PC-3 (cell line): ENCODE measurements around the gene P2RY1. TPM values are rescaled to one million over a fixed set of nuclear protein-coding genes. Genes with fewer than 3 reads are reported as not detected.
A peak's percentile ranks its signal among the peaks of the same experiment; 100 is the strongest.
"Not testable (repeated sequence)": the region's sequence is repeated elsewhere in the genome, so short reads cannot be mapped to it uniquely, and the experiment has no call there.

Experiments used
- ATAC-seq: fragments of 200-7000 bp; cut with Tn5 transposase; 2 replicates; pipeline ENCODE4 v1.9.1; 2020; ENCODE audit warnings: mild to moderate bottlenecking, moderate library complexity
- BruUV-seq: library from RNA; stranded (reverse); fragments of 400-500 nt; replicated peaks from 2 replicates; lab custom pipeline; 2021; lab: Mats Ljungman, UMichigan
- CTCF ChIA-PET: fragments of 300-600 bp; sonication (Branson Sonifier 250); formaldehyde crosslinking; loops from one replicate; lab custom pipeline; 2022; ENCODE audit warnings: antibody characterized with exemption; lab: Charles Lee
- POLR2A ChIA-PET: fragments of 300-600 bp; sonication (Branson Sonifier 250); formaldehyde crosslinking; loops from one replicate; lab custom pipeline; 2022; ENCODE audit warnings: antibody characterized with exemption; ENCODE audit not compliant: unreplicated experiment; lab: Charles Lee
- DNase-seq: peaks from one replicate; pipeline ENCODE4 v3.0.0-alpha.2; 2015
- H2AFZ ChIP-seq: fragments of 300-600 bp; sonication (generic); 2 replicates; pipeline ENCODE4 v1.6.0; 2016; ENCODE audit warnings: antibody characterized with exemption, low read length
- H3F3A ChIP-seq: fragments of 300-600 bp; sonication (generic); one replicate; pipeline ENCODE4 v1.6.0; 2017; ENCODE audit warnings: antibody characterized with exemption, low read length, control low read depth, mild to moderate bottlenecking; ENCODE audit not compliant: unreplicated experiment
- H3K27ac ChIP-seq: fragments of 300-600 bp; sonication (generic); 2 replicates; pipeline ENCODE4 v1.5.1; 2016; ENCODE audit warnings: mild to moderate bottlenecking, low read length
- H3K27me3 ChIP-seq: fragments of 300-600 bp; sonication (generic); 2 replicates; pipeline ENCODE4 v1.6.1; 2016; ENCODE audit warnings: low read length, mixed read lengths
- H3K36me3 ChIP-seq: fragments of 300-600 bp; sonication (generic); 2 replicates; pipeline ENCODE4 v1.6.1; 2016; ENCODE audit warnings: low read depth, mixed run types, low read length, mixed read lengths
- H3K4me1 ChIP-seq: fragments of 300-600 bp; sonication (generic); 2 replicates; pipeline ENCODE4 v1.5.1; 2016; ENCODE audit warnings: low read length; ENCODE audit not compliant: insufficient read depth
- H3K4me2 ChIP-seq: fragments of 300-600 bp; sonication (generic); 2 replicates; pipeline ENCODE4 v1.6.0; 2016; ENCODE audit warnings: low read length
- H3K4me3 ChIP-seq: fragments of 300-600 bp; sonication (generic); 2 replicates; pipeline ENCODE4 v1.5.1; 2016; ENCODE audit warnings: mild to moderate bottlenecking, low read length, mixed read lengths
- H3K79me2 ChIP-seq: fragments of 300-600 bp; sonication (generic); 2 replicates; pipeline ENCODE4 v1.6.1; 2017; ENCODE audit warnings: low read length, mixed read lengths
- H3K9ac ChIP-seq: fragments of 300-600 bp; sonication (generic); 2 replicates; pipeline ENCODE4 v1.6.0; 2016; ENCODE audit warnings: mild to moderate bottlenecking, low read length
- H3K9me2 ChIP-seq: fragments of 300-600 bp; sonication (generic); replicated peaks from 2 replicates; pipeline ENCODE4 v1.6.1; 2016; ENCODE audit warnings: mixed run types, low read length, mixed read lengths
- H3K9me3 ChIP-seq: fragments of 300-600 bp; sonication (generic); 2 replicates; pipeline ENCODE4 v1.6.1; 2016; ENCODE audit warnings: low read length, mixed read lengths
- H4K20me1 ChIP-seq: fragments of 300-600 bp; sonication (generic); 2 replicates; pipeline ENCODE4 v1.6.1; 2016; ENCODE audit warnings: low read length, mixed read lengths
- EZH2 ChIP-seq: fragments of 300-600 bp; sonication (generic); IDR thresholded peaks from one replicate; pipeline ENCODE4 v1.6.1; 2017; ENCODE audit warnings: antibody characterized with exemption, mild to moderate bottlenecking, low read length; ENCODE audit not compliant: unreplicated experiment
- EZH2phosphoT487 ChIP-seq: fragments of 300-600 bp; sonication (generic); IDR thresholded peaks from 2 replicates; pipeline ENCODE4 v1.6.1; 2018; ENCODE audit warnings: mild to moderate bottlenecking, antibody characterized with exemption, low read length, borderline replicate concordance
- intact Hi-C: fragments of 100-400 bp; cut with micrococcal nuclease; formaldehyde crosslinking; loops from 2 replicates; pipeline ENCODE4 v1.9.0; 2023
- total RNA-seq: library from RNA; depleted of rRNA; stranded (reverse); fragments of >200 nt; gene quantifications from 2 replicates; pipeline ENCODE4 v1.2.3, GENCODE V29; 2014
- TF ChIP-seq, protein P1 (sequence below): fragments of 300-600 bp; sonication (generic); conservative IDR thresholded peaks from 2 replicates; pipeline ENCODE4 v1.5.1; 2017; ENCODE audit warnings: antibody characterized with exemption, low read depth, mild to moderate bottlenecking, low read length

P2RY1 gene
- total RNA-seq, 1 experiment from 2014 or later = 0.29 TPM

DNA sequence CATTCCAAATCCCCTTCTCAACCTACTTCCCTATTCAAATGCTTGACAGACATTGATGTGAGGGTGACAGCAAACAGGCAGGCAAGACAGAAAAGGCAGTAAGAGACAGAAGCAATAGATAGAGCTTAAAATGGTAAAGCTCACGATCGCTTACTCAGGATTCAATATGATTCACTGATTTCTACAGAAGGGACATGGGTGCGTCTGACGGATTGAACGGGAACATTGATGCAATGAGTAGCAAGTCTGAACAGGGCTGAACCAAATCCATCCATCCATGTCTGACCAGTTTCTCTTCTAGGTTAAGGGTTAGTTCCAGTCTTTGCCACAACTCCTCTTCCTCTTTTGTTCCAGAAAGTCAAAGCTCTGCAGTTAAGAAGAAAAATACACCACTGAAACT lies 35.1 kb downstream of the P2RY1 start:
- no peaks in the 10 kb centered on the region for H3F3A ChIP-seq
- no peaks in the 10 kb centered on the region for H3K9me2 ChIP-seq
- H3K9me3 ChIP-seq = no peaks in the 10 kb centered on the region
- 0 out of 2 replicates have a peak, but pooled peaks cover 8% of the 10 kb centered on the region for H3K27me3 ChIP-seq
- H3K4me3 ChIP-seq = no peak overlapping the region
- H3K4me2 ChIP-seq = no peak overlapping the region
- H3K9ac ChIP-seq = no peak overlapping the region
- no peaks in the 10 kb centered on the region for H3K79me2 ChIP-seq
- H3K27ac ChIP-seq = no peak overlapping the region
- intact Hi-C loops = loop anchor here (10.0 kb wide), 1 partner anchor 275 kb away; no protein-coding TSS in a partner anchor
- H2AFZ ChIP-seq = no peak overlapping the region
- H3K4me1 ChIP-seq = 0 out of 2 replicates have a peak, but pooled peaks cover 4% of the 10 kb centered on the region
- DNase-seq (no peak), ATAC-seq (no peak)
- H4K20me1 ChIP-seq = no peaks in the 10 kb centered on the region
- no TSS peak for BruUV-seq
- TF ChIP-seq EZH2phosphoT487 (no peak), EZH2 (no peak)
- TF ChIP-seq, protein P1, sequence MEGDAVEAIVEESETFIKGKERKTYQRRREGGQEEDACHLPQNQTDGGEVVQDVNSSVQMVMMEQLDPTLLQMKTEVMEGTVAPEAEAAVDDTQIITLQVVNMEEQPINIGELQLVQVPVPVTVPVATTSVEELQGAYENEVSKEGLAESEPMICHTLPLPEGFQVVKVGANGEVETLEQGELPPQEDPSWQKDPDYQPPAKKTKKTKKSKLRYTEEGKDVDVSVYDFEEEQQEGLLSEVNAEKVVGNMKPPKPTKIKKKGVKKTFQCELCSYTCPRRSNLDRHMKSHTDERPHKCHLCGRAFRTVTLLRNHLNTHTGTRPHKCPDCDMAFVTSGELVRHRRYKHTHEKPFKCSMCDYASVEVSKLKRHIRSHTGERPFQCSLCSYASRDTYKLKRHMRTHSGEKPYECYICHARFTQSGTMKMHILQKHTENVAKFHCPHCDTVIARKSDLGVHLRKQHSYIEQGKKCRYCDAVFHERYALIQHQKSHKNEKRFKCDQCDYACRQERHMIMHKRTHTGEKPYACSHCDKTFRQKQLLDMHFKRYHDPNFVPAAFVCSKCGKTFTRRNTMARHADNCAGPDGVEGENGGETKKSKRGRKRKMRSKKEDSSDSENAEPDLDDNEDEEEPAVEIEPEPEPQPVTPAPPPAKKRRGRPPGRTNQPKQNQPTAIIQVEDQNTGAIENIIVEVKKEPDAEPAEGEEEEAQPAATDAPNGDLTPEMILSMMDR = no peak
- no peaks in the 10 kb centered on the region for H3K36me3 ChIP-seq
- CTCF ChIA-PET = no interaction called here
- POLR2A ChIA-PET = no interaction called here

DNA sequence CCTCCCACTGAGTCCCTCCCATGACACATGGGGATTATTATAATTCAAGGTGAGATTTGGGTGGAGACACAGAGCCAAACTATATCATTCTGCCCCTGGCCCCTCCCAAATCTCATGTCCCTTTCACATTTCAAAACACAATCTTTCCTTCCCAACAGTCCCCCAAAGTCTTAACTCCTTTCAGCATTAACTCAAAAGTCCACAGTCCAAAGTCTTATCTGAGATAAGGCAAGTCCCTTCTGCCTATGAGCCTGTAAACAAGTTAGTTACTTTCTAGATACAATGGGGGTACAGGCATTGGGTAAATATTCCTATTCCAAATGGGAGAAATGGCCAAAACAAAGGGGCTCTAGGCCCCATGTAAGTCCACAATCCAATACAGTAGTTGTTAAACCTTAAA lies 38.4 kb downstream of the P2RY1 start:
- H3K9ac ChIP-seq, H3K36me3 ChIP-seq, H4K20me1 ChIP-seq, H3K4me1 ChIP-seq, H3K9me3 ChIP-seq, CTCF ChIA-PET, ATAC-seq, H3K9me2 ChIP-seq, H3K4me3 ChIP-seq, DNase-seq, H3F3A ChIP-seq, H3K27ac ChIP-seq, BruUV-seq, POLR2A ChIA-PET, H3K27me3 ChIP-seq, H3K79me2 ChIP-seq, H3K4me2 ChIP-seq, H2AFZ ChIP-seq: not testable (repeated sequence)
- intact Hi-C loops = loop anchor here (10.0 kb wide), 1 partner anchor 271 kb away; no protein-coding TSS in a partner anchor

DNA sequence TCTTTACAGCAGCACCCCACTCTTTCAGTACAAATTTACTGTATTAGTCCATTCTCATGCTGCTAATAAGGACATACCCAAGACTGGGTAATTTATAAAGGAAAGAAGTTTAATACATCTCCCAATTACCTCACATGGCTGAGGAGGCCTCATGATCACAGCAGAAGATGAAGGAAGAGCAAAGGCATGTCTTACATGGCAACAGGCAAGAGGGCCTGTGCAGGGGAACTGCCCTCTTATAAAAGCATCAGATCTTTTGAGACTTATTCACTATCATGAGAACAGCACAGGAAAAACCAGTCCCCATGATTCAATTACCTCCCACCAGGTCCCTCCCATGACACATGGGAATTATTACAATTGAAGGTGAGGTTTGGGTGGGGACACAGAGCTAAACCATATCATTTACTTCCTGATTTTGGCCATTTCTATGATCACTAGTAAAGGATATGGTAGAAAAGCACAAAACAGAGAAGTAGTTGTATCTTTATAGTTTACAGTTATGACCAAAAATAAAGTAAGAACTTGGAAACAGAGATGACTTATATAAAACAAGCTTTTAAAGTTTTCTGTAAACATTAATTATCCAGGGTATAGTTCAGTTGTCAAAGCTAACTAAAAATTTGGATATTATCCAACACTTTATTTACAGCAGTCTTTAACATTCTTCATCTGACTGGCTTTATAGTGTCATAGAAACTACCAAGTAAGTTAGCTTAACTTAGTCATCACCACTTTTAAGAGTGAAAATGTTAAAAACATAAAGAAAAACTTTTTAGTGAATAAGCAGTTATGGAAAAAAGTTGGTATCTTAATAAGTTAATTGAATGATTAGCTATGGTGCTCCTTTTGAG lies 40.2 kb downstream of the P2RY1 start:
- 0 out of 2 replicates have a peak, but pooled peaks cover 4% of the 10 kb centered on the region for H3K4me1 ChIP-seq
- no peak overlapping the region for H3K4me3 ChIP-seq
- H3K9me2 ChIP-seq = no peaks in the 10 kb centered on the region
- H4K20me1 ChIP-seq = no peaks in the 10 kb centered on the region
- DNase-seq (peak; percentile 41), ATAC-seq (peak; percentile 92)
- peak overlapping the region; percentile 87 for H3K27ac ChIP-seq
- BruUV-seq = no TSS peak
- intact Hi-C loops = loop anchor here (1.0 to 10.0 kb wide), 5 partner anchors 40 to 270 kb away; partner anchors contain the start of gene P2RY1
- no peaks in the 10 kb centered on the region for H3F3A ChIP-seq
- no peak overlapping the region for H2AFZ ChIP-seq
- no peaks in the 10 kb centered on the region for H3K36me3 ChIP-seq
- H3K9me3 ChIP-seq = no peaks in the 10 kb centered on the region
- no peak for TF ChIP-seq EZH2phosphoT487
- TF ChIP-seq, protein P1 = no peak
- TF ChIP-seq EZH2 = no peak
- POLR2A ChIA-PET = interaction anchor here (0.6 to 1.6 kb wide), 4 partner anchors 17 to 336 kb away, joined by 3 to 8 read pairs (median 4); no protein-coding TSS in a partner anchor
- H3K27me3 ChIP-seq = no peaks in the 10 kb centered on the region
- H3K9ac ChIP-seq = peak overlapping the region; percentile 22; the same call in 1 of the 2 replicates
- H3K4me2 ChIP-seq = no peak overlapping the region
- no peaks in the 10 kb centered on the region for H3K79me2 ChIP-seq
- CTCF ChIA-PET = no interaction called here
